ENCODE measurements around the gene FAM131B.

Gene FAM131B

DNA sequence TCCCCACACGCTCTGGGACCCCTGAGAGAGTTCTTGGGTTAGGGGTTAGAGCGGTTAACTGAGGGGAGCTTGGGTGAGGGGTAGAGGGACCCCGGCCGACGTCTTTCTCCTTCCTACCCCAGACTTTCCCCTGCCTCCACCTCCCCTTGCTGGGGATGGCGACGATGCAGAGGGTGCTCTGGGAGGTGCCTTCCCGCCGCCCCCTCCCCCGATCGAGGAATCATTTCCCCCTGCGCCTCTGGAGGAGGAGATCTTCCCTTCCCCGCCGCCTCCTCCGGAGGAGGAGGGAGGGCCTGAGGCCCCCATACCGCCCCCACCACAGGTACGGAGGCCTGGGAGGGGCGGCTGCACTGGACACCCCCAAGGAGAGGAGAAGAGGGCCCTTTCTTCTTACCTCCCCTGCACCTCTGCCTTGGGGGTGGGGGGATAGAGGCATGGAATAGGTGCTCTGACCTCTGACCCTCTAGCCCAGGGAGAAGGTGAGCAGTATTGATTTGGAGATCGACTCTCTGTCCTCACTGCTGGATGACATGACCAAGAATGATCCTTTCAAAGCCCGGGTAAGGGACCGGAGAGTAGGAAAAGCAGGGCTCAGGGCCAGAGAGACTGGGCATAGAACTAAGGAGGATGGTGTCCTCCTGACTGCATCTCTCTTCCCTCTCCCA is 19.7 kb upstream of the FAM131B start:
- no peak for DNase-seq

DNA sequence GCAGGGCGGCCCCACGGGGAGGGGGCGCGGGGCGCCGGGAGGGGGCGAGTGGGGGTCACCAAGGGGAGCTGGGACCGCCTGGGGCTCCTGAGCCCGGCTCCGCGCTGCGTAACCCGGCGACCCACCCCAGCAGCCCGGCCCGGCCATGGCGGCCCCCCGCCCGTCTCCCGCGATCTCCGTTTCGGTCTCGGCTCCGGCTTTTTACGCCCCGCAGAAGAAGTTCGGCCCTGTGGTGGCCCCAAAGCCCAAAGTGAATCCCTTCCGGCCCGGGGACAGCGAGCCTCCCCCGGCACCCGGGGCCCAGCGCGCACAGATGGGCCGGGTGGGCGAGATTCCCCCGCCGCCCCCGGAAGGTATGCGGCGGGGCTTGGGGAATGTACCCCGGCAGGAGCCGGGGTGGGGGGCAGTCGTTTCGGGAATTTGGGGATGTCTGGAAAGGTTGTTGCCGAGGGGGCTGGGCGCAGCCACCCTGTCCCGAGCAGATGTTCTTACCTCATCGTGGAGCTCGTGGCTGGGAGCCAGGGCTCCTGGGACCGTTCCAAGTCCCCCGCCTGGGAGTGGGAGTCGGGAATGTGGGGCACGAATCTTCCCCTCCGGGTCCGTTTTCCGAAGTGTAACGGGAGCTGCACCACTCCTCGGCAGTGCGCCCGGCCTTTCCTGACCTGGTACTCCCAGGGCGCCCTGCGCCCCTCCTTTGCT is 19.1 kb upstream of the FAM131B start:
- DNase-seq, result no peak

DNA sequence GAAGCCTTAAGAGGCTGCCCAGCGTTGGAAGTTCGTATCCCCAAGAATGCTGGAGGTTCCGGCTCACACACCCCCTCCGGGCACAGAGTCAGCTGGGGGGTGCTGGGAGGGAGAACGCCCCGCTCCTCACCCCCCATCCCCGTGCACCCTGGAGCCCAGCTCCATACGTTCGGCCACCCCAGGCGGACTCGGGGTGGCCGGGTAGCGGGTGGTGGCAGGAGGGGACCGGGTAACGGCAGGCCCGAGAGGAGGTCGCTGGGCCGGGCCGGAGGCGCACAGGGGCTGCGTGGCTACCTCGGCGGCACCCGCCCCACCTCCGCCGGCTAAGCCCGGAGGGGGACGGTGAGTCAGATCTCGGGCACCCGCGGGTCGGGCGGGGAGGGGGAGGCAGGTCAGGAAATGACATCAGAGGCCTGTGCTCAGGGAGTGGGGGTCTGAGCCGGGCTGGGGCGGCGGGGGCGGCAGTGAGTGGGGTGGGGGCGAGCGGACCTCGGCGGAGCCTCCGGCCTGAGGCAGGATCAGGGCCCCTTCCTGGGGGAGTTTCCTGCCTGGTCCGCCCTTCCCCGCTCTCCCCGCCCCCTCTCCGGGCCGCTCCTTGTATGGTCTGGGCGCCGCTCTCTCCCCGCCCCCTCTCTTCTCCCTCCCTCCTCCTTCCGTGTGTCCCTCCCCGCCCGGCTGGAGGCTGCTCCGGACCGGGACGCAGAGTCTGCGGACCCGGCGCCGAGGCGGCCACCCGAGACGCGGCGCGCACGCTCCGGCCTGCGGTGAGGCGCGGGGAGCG is 18.3 kb upstream of the FAM131B start, which contains the start of gene ZYX:
Gene ZYX (plus strand): TSS at position 700 of the 781 bp plus-strand sequence. CDS start 227 bp downstream, outside the sequence.
- DNase-seq, result peak; percentile 84

DNA sequence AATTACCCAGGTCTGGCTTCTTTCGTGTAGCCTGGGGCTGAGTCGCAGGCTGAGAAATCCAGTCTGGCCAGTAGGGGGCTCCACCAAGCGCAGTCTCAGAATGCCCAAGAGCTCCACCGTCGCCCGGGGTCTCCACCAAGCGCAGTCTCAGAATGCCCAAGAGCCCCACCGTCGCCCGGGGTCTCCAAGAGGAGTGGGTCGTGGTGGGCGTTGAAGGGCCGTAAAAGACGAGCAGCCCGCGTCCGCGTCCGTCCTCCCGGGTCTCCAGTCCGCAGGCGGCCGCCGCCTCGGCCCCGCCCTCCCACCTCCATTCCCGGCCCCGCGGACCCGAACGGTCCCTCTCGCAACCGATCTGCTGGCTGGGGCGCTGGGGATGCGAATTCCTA is 17.7 kb upstream of the FAM131B start:
- peak; percentile 79 for DNase-seq

DNA sequence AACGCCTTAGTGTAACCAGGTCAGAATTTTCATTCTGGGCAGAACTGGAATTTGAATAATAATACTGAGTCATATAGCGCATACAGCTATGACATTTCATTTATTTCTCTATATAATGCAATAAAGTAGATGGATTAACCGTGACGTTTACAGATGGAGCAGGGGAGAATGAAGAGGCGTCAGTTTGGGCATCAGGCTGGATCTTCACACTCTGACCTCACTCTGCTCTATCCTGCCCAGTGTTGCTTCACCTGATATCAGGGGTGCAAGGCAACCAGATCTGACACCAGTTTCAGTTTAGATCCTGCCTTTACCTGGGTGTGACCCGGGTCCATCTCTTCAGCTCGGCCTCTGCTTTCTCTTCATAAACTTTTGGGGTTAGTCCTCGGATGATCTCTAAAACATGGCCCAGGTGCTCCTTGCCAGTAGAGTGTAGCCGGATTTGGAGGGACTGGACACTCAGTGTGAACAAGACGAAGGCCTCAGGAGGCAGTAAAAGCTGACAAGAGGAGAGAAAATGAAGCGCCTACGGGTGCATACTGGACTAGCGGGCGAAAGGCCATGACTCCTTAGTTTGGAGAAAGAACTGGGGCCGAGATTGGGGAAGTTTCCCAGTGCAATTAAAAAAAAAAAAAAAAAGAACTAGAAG is 17.2 kb upstream of the FAM131B start:
- DNase-seq, result no peak

DNA sequence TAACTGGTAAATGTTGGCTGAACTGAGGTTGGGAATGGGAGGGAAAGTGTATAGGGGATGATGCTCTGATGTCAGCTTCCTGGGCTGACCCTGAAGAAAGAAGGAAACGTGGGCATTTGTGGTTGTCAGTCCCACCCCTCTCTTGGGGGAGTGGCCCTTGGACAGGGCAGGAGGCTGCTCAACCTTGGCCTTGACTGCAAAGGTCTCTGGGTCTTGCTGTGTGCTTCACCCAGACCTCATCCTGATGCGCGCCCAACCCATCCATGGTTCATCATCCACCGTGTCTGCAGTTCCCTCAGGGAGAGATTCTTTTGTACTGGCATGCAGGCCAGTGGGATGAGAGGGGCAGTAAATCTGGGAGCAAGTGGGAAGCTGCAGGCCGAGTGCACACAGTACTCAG is 13.9 kb upstream of the FAM131B start:
- no peak for DNase-seq

DNA sequence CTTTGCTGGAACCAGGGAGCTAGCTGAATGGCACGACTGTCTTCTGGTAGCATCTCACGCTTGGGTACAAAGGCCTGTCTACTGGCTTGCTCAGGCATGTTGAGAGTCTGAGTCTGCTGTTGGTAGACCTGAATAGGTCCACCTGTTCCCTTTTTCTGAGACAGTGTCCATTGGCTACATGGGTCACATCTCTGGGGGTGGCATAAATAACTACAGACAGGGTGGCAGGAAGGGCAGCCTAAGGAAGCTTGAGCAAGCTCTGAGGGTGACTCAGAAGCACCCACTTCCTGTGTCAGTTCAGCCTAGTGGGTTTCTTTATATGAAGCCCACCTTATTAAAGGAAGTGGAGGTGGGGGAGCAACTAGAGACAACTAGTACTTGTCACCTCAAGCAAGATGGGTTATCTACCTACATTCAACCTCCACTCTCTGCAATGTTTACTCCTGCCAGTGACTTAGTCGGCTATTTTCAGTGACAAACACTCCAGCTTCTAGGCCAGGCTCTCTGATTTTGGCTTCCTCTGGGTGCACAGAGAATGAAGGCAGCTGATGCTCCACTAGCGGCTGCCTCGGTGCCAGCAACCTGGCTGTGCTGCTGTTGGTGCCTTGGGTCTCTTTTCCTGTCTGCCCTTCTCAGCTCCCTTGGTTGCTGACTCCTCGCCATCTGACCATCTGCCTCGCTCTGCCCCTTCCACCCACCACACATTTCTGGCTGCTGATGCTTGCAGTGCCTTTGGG is 13.0 kb upstream of the FAM131B start:
- DNase-seq, result peak; percentile 38

DNA sequence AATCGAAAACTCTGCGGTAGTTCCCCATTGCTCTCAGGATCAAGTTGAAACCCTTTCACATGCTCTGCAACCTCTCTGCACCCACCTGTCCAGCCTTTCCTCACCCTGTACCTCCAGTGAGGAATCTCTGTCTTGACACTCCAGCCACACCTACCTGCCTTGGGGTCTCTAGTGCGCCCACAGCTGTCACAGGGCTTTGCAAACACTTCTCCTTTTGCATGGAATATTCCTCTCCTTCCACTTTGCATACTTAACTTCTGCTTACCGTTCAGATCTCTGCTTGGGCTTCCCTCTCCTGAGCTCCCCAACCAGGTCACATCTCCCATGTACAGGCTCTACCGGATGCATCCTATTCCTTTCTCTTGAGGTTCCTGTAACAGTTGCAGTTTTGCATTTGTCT is 12.0 kb upstream of the FAM131B start:
- no peak for DNase-seq

DNA sequence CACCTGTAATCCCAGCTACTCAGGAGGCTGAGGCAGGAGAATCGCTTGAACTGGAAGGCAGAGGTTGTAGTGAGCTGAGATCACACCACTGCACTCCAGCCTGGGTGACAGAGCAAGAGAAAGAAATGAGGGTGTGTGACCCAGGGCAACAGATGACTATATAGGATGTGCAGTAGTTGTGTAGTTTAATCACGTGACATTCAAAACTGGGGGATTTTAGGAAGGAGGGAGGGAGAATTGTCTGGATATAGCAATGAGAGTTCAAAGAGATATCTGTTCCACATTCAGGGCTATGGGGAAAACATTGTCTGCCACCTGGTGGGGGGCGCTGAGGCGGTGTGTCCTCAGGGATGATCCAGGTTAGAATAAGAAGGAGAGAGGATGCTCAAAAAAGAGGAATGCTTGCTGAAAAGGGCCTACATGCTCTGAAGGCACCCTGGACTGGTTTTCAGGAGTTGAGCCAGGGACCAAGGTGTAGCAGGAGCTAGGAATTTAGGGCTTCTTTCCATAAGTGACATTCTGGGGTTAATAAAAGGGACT is 10.8 kb upstream of the FAM131B start:
- no peak for DNase-seq

DNA sequence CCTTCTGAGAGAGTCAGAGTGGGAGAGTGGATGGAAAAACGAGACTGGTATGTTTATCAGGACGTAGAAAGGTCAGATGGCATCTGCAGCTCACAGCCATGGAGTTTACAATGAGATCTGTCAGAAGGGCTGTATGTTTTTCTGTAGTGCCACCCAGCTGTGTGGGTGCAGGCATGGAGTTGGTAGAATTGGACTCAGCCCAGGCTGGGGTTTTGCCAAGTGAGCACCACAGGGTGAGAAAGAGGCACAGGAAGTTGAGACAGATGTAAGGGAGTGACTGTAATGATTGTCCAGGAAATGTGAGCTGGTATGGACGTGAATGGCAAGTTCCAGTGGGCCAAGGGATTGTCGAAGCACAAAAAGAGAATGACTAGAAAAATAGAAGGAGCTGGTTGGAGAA is 9.6 kb upstream of the FAM131B start:
- peak; percentile 42 for DNase-seq

DNA sequence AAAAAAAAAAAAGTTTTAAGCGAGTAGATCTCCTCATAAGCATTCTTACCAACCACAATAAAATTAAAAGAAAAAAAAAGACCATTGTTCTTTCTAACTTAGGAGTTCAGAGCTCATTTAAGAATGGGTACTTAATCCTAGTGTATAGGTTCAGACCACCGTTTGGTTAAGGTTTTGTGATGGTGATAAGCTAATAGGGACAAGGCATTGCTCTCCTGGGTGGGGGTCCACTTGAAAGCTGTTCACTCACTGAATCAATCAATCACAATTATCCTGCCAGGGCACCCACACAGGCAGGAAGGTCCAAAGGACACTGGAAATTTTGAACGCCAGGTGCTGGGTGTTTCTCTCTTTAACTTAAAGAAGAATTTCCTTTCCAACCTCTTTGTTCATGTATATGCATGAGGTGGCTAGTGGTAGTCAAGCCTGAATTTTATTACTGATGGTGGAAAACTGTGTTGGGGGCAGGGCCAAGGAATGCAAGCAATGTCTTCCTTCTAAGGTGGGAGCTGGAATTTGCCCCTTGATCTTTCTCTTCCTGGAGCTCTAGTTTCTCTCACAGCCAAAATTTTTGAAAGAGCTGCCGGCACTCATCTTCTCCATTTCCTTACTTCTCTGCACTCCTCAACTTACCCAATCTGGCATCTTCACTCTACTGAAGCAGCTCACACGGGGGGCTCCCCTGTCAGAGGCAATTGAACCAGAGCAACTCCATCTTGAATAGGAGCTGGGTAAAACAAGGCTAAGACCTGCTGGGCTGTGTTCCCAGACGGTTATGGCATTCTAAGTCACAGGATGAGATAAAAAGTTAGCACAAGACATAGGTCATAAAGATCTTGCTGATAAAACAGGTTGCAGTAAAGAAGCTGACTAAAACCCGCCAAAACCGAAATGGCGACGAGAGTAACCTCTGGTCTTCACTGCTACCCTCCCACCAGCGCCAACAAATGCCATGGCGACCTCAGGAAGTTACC is 7.5 kb upstream of the FAM131B start:
- DNase-seq, result no peak

DNA sequence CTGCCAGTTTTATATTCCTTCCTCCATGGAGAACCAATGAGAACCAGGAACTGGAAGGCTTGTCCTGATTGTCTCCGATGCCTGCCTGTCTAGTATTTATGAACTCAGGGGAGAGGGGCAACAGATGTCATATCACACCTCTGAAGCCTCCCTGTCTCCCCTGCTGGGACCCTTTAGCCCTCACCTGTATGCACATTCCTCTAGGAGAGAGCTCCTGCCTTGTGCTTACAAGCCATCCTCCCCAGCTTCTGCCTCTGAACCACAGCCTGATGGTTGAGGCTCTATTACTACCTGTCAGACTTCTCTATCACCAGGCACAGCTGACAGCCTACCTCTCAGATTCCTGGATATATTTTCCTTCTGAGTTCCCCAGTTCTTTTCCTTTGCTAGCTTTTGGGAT is 5.9 kb upstream of the FAM131B start:
- no peak for DNase-seq

DNA sequence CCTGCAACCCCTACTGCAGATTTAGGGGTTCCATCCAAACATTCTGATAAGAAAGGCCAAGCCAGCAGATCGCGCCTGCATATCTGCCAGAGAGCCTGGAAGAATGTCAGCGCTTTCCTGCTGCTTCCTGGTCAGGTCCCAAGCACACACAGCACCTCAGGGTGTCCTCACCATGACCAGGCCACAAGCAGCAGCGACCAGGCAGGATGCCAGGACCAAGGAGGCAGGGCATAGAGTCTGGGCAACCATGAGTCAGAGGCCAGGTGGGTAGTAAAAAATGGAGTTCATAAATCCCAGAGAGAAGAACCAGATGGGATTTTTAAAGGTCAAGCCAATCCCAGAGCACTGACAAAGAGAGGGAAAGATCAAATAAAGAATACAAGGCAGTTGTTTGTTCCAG is 5.5 kb upstream of the FAM131B start:
- no peak for DNase-seq

DNA sequence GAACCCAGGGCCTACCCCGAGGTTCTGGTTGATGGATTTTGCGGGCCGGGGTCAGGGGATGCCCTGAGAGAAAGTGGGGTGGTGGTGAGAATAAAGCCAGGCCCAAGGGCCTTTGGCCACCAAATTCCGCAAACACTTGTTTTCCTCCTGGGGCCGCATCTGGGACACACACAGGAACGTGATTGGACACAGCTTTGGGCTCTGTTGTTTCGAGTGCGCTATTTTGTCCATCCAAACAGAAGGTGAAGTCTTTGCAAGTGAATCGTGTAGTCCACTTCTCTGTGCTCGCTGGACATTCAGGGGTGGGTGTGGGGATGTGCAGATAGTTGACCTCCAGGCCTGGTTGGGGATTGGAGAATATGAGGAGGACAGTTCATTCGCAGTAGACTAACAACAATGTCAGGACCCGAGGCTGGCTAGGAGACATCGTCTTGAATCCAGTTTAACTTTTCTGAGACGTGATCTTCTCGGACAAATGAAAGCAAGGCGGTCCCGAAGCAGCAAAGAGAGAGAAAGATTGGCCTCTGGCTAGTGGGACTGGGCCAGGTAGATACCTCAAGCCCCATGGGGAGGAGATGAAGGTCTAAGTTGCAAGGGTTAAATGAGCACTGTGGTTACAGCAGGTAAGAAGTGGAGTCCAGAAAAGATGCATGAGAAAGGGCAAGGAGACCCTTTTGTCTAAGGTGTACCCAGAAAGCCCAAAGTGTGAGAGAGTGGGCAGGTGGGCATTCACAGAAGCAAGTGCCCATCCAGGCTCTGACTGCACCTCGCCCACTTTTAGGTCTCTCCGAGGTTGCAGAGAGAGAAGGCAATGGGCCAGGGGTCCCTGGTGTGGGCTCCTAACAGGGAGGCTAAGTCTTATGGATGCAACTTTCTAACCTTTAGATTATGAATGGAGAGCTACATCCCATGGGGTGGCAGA is 764 bp upstream of the FAM131B start:
- DNase-seq, result no peak

DNA sequence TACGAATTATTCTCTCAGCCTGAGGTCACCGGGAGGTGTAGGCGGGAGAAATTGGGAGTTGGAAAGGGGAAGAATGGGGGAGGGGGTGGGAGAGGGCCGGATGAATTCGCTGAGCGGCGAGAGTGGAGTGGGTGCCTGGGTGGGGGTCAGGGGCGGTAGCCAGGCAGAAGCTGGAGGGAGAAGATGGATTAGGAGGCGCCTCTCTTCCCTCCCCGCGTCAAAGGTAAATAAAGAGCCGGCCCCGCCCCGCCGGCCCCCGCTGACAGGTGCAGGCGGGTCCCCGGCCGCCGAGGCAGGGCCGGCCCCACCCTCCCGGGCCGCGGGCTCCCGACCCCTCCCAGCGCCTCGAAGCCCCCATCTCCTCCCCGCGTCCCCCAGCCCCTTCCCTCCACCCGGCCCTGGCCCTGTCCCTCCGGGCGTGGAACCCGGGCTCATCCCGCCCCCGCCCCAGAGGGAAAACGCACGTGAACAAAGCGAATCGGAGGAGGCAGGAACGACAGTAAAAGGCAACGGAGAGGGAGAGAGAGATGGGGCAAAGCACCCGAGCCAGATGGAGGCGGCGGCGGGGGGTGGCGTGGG is 872 bp downstream of the FAM131B start:
- no peak for DNase-seq

DNA sequence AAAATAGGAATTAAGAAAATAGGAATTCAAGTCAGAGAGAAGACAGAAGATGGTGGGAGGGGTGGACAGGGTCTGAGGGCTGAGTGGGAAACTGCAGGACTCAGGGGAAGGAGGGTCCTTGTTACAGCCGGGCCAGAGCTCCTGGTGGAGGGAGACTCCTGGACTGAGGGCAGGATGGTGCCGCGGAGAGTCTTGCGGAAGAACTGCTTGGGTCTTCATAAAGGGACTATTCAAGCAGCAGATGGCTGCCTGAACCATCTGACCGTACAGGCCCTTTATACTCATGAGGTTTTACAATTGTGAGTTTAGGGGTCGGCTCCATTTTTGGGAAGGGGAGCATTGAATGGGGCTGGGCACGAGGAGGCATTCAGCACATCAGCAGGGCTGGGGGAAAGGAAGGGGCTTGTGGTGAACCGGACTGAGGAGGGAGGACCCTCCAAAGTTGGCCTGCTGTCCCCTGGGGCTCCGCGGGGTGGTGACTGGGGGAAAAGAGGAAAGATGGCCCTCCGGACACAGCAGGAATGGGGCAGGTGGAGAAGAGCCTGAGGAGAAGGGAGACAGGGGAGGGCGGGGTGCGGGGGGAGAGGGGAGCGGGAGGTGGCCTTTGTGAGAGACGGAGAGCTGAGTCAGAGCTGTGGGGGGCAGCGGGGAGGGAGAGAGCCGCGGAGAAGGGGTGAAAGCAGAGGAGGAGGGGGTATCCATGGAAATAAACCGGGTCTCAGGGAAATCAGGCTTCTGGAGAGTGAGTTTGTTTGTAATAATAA is 1.5 kb downstream of the FAM131B start:
- no peak for DNase-seq

DNA sequence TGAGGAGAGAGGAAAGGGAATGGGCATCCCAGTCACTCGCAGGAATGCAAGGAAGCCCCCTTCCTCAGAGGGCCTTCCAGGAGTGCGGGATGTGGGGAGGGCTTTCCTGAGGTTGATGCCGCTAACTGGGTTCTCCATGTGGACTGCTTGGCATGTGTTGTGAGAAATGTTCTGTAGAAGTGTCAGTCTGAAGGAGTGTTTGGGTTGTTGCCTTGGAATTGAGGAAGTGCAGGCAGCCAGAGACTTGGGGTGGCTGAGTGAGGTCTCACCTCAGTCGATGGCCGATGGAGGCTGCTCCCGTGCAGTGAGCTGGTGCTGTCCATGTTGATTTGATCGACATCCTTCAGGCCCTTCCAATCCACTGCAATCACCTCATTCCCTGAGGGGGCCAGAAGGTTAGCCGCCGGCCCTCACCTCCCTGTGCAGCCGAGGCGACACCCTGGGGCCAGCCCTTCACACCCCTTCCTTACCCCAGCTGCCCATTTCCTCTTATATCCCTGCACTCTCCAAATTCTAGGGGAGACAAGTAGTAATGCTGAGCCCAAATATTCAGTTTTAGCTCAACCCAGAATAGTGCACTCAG is 2.7 kb downstream of the FAM131B start:
- no peak for DNase-seq

DNA sequence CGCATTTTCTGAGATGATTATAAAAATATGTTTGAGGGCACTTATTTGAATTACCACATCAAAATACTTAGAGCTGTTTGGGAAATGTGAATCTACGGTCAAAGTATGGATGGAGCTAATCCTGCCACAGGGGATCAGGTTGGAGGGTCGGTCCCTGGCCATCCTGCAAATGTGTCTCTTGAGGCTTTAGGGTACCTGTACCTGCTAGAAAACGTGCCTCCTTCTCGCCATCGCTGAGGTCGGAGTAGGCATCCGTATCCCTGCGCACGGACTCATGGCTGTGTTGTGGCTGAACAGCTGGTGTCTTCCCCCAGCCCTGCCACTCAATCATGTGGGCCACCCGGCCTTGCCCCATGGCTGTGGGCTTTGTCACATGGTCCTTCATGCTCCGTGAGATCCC is 3.9 kb downstream of the FAM131B start:
- DNase-seq, result no peak

Measured in effector CD4-positive, alpha-beta T cell (primary cell).